Breast epithelium (tissue), 4 donors: Measurements from ENCODE around the gene HEATR5A. TPM values are rescaled to one million over a fixed set of nuclear protein-coding genes. Genes with fewer than 3 reads are reported as not detected.

ENCODE experiments used
- DNase-seq, 2 donors: peaks; one replicate each; pipeline ENCODE4 v3.0.0-alpha.2; 2019; ENCODE audit warnings: low spot score in 2 of 2
- H3K27ac ChIP-seq, 2 donors: fragments of 200-600 bp; sonication (generic) in 1 of 2; one replicate each; pipeline ENCODE4 v1.5.1; 2016 to 2019; ENCODE audit warnings: mild to moderate bottlenecking in 1 of 2
- H3K27me3 ChIP-seq, 2 donors: fragments of 200-600 bp; sonication (generic) in 1 of 2; one replicate each; pipeline versions ENCODE4 v1.5.1 to v1.6.0; 2017 to 2019; ENCODE audit warnings: control low read depth in 1 of 2, mild to moderate bottlenecking in 1 of 2
- H3K36me3 ChIP-seq: fragments of 200-600 bp; one replicate; pipeline ENCODE4 v1.5.1; 2019
- H3K4me1 ChIP-seq, 2 donors: fragments of 200-600 bp; sonication (generic); one replicate each; pipeline ENCODE4 v1.5.1; 2016 to 2019; ENCODE audit warnings: control low read depth in 1 of 2
- H3K4me3 ChIP-seq, 3 donors: fragments of 200-600 bp; sonication (generic); 1 replicate in 2 of 3; 2 replicates in 1 of 3; pipeline ENCODE4 v1.5.1; 2016 to 2019; ENCODE audit warnings: mild to moderate bottlenecking in 3 of 3, moderate library complexity in 2 of 3
- H3K9me3 ChIP-seq, 2 donors: fragments of 200-600 bp; sonication (generic) in 1 of 2; one replicate each; pipeline ENCODE4 v1.5.1; 2016 to 2019; ENCODE audit warnings: control low read depth in 1 of 2
- POLR2A ChIP-seq: fragments of 450-650 bp; IDR thresholded peaks from one replicate; pipeline ENCODE4 v1.6.1; 2016; ENCODE audit warnings: antibody characterized with exemption, mild to moderate bottlenecking, moderate library complexity
- POLR2AphosphoS5 ChIP-seq, 3 donors: sonication (generic); formaldehyde crosslinking; IDR thresholded peaks; one replicate each; pipeline ENCODE4 v1.6.1; 2017; ENCODE audit warnings: antibody characterized with exemption in 3 of 3
- intact Hi-C: fragments of 100-400 bp; cut with DNase I; formaldehyde crosslinking; loops from one replicate; pipeline ENCODE4 v1.15.1; 2023; ENCODE audit warnings: low total_unique reads
- total RNA-seq, 3 donors: library from RNA; depleted of rRNA; stranded (reverse); fragments of >200 nt; gene quantifications; one replicate each; pipeline ENCODE4 v1.1.0, GENCODE V29; 2016
- TF ChIP-seq, protein P1 (sequence below), 3 donors: fragments of 450-650 bp; IDR thresholded peaks; one replicate each; pipeline ENCODE4 v1.5.1; 2016 to 2017; ENCODE audit warnings: antibody characterized with exemption in 3 of 3, mild to moderate bottlenecking in 3 of 3, moderate library complexity in 3 of 3

Gene HEATR5A
- total RNA-seq, 3 donors from 2014 or later, result 24.6 to 43.9 (median 34.7) TPM

GRCh38 chr14:31360919-31361662 is 59.3 kb downstream of the HEATR5A start:
- intact Hi-C loops, result no loop called here
- Histone ChIP-seq H3K27ac (no peak overlapping the region), H3K4me1 (no peaks in the 10 kb centered on the region), H3K27me3 (no peaks in the 10 kb centered on the region), H3K36me3 (no peaks in the 10 kb centered on the region), H3K4me3 (no peak overlapping the region), H3K9me3 (no peaks in the 10 kb centered on the region)
- TF ChIP-seq, protein P1, sequence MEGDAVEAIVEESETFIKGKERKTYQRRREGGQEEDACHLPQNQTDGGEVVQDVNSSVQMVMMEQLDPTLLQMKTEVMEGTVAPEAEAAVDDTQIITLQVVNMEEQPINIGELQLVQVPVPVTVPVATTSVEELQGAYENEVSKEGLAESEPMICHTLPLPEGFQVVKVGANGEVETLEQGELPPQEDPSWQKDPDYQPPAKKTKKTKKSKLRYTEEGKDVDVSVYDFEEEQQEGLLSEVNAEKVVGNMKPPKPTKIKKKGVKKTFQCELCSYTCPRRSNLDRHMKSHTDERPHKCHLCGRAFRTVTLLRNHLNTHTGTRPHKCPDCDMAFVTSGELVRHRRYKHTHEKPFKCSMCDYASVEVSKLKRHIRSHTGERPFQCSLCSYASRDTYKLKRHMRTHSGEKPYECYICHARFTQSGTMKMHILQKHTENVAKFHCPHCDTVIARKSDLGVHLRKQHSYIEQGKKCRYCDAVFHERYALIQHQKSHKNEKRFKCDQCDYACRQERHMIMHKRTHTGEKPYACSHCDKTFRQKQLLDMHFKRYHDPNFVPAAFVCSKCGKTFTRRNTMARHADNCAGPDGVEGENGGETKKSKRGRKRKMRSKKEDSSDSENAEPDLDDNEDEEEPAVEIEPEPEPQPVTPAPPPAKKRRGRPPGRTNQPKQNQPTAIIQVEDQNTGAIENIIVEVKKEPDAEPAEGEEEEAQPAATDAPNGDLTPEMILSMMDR (IDR thresholded peaks at IDR 0.05), result no peak
- TF ChIP-seq POLR2AphosphoS5 (IDR thresholded peaks at IDR 0.05), result no peak
- no peak for TF ChIP-seq POLR2A
- no peak for DNase-seq

- Histone ChIP-seq H3K4me1 (no peaks in the 10 kb centered on the region), H3K27ac (no peak overlapping the region), H3K36me3 (no peaks in the 10 kb centered on the region), H3K9me3 (no peaks in the 10 kb centered on the region), H3K27me3 (no peaks in the 10 kb centered on the region), H3K4me3 (no peak overlapping the region)
- no peak for DNase-seq
- intact Hi-C loops, result no loop called here
- TF ChIP-seq POLR2A (no peak), POLR2AphosphoS5 (IDR thresholded peaks at IDR 0.05) (no peak)
- TF ChIP-seq, protein P1 (IDR thresholded peaks at IDR 0.05), result no peak
These were observed 63.1 kb downstream of the HEATR5A start for GRCh38 chr14:31357279-31357678.

- DNase-seq, result no peak
- H3K27me3 ChIP-seq, result no peaks in the 10 kb centered on the region
- H3K36me3 ChIP-seq, result no peaks in the 10 kb centered on the region
- no peak overlapping the region for H3K4me3 ChIP-seq
- TF ChIP-seq POLR2A (no peak), POLR2AphosphoS5 (IDR thresholded peaks at IDR 0.05) (no peak)
- TF ChIP-seq, protein P1 (IDR thresholded peaks at IDR 0.05), result no peak
- H3K27ac ChIP-seq, result no peak overlapping the region
- no peaks in the 10 kb centered on the region for H3K9me3 ChIP-seq
- H3K4me1 ChIP-seq, result no peaks in the 10 kb centered on the region
- intact Hi-C loops, result no loop called here
These were observed 74.3 kb downstream of the HEATR5A start for GRCh38 chr14:31346097-31346496.

GRCh38 chr14:31341280-31341679 is 79.1 kb downstream of the HEATR5A start:
- H3K27ac ChIP-seq, result no peak overlapping the region
- DNase-seq, result no peak
- H3K9me3 ChIP-seq, result no peaks in the 10 kb centered on the region
- TF ChIP-seq POLR2A (no peak), POLR2AphosphoS5 (IDR thresholded peaks at IDR 0.05) (no peak)
- TF ChIP-seq, protein P1 (IDR thresholded peaks at IDR 0.05), result no peak
- no peaks in the 10 kb centered on the region for H3K36me3 ChIP-seq
- H3K27me3 ChIP-seq, result no peaks in the 10 kb centered on the region
- intact Hi-C loops, result no loop called here
- no peak overlapping the region for H3K4me3 ChIP-seq
- no peaks in the 10 kb centered on the region for H3K4me1 ChIP-seq

DNA sequence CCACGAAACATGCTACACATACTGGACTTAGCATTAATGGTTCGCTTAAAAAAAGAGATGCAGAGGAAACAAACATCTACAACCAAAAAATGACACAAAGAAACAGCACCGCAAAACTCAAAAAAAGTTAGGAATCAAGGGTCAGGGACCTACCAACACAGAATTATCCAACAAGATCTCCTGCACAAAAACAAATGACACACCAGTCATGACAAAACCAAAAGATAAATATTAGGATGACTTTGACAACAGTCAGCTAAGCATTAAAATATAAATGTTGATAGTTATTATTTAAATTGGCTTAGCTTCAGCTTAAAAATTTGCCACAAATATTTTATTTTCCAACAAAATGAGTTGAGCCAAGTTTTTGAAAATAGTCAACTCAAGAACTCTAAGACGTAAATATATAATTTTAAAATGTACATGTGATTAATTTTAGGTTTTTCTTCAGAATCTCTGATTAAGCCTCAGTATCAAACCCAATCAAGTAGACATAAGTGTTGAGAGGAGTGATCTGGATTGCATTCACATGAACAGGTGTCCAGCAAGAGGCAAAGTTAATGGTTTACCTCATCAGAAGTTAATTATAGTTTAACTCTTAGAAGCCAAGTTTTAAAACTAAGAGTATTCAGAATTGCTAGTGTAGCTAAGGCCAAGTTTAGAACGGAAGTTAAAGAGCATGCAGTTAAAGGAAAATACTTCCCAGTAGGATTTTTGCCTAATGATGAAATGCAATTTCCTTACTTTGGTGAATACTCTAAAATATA is 79.9 kb downstream of the HEATR5A start:
- TF ChIP-seq POLR2AphosphoS5 (IDR thresholded peaks at IDR 0.05), result no peak
- TF ChIP-seq POLR2A, result no peak
- TF ChIP-seq, protein P1 (IDR thresholded peaks at IDR 0.05), result no peak
- intact Hi-C loops, result no loop called here
- DNase-seq, result no peak
- Histone ChIP-seq H3K36me3 (no peaks in the 10 kb centered on the region), H3K4me3 (no peak overlapping the region), H3K4me1 (no peaks in the 10 kb centered on the region), H3K27ac (no peak overlapping the region), H3K27me3 (no peaks in the 10 kb centered on the region), H3K9me3 (no peaks in the 10 kb centered on the region)
